GM10266 (cell line): ENCODE results near the gene PTPRN2.

ENCODE experiments used
- DNase-seq: peaks from one replicate; pipeline ENCODE4 v3.0.0; 2012; ENCODE audit errors: extremely low spot score
- TF ChIP-seq, protein P1 (sequence below): IDR thresholded peaks from 2 replicates; pipeline ENCODE4 v1.5.1; 2012; ENCODE audit warnings: mild to moderate bottlenecking, low read depth; ENCODE audit not compliant: control insufficient read depth, insufficient read depth; ENCODE audit errors: missing control alignments

The PTPRN2 gene

DNA sequence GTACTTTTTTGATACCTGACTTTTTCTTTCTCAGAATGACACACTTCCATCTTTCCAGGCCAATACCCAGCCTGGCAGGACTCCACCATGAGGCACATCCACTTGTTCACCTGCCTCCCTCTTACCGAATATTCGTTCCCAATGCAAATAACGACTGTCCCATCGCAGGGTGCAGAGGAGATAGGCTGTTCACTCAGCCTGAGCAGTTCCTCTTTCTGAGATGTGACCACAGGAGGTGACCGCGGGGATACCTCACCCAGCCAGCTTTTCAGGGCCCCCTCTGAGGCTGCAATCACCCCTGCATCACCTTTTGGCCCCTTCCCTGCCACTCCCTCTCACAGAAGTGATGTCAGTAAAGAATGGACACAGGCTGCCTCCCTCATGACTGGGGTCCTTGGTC lies 28.3 kb downstream of the PTPRN2 start:
- TF ChIP-seq, protein P1, sequence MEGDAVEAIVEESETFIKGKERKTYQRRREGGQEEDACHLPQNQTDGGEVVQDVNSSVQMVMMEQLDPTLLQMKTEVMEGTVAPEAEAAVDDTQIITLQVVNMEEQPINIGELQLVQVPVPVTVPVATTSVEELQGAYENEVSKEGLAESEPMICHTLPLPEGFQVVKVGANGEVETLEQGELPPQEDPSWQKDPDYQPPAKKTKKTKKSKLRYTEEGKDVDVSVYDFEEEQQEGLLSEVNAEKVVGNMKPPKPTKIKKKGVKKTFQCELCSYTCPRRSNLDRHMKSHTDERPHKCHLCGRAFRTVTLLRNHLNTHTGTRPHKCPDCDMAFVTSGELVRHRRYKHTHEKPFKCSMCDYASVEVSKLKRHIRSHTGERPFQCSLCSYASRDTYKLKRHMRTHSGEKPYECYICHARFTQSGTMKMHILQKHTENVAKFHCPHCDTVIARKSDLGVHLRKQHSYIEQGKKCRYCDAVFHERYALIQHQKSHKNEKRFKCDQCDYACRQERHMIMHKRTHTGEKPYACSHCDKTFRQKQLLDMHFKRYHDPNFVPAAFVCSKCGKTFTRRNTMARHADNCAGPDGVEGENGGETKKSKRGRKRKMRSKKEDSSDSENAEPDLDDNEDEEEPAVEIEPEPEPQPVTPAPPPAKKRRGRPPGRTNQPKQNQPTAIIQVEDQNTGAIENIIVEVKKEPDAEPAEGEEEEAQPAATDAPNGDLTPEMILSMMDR = no peak
- no peak for DNase-seq

DNA sequence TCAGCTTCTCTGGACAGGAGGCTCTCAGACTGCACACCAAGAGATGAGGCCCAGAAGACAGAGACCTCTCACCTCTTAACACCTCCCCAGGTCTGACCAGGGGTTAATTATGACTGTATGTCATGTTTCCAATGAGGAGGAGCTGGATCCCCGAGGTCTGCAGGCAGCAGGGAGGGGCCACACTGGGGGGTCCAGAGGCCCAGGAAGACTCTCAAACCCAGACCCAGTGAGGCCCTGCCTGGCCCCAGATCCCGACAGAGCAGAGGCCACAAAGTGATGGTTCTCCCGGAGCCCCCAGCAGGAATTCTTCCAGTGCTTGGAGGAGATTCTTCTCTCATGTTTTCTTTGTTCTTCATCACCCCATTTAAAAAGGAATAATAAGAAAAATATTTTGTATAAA lies 28.8 kb downstream of the PTPRN2 start:
- TF ChIP-seq, protein P1 = no peak
- no peak for DNase-seq

DNA sequence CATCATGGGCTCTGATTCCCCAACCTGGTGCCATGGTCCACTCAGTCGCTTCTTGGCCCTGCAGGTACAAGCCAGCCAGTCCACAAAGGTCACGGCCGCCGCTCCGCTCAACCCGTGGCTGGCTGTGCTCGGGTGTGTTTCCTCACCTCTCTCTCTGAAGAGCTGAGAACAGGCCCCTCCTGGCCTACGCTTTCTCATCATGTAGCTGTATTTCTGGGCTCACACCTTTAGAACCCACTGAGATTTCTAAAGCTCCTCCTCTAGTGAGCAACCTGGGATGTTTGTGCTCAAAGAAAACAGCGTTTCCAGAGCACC lies 30.2 kb downstream of the PTPRN2 start:
- TF ChIP-seq, protein P1 = no peak
- no peak for DNase-seq

DNA sequence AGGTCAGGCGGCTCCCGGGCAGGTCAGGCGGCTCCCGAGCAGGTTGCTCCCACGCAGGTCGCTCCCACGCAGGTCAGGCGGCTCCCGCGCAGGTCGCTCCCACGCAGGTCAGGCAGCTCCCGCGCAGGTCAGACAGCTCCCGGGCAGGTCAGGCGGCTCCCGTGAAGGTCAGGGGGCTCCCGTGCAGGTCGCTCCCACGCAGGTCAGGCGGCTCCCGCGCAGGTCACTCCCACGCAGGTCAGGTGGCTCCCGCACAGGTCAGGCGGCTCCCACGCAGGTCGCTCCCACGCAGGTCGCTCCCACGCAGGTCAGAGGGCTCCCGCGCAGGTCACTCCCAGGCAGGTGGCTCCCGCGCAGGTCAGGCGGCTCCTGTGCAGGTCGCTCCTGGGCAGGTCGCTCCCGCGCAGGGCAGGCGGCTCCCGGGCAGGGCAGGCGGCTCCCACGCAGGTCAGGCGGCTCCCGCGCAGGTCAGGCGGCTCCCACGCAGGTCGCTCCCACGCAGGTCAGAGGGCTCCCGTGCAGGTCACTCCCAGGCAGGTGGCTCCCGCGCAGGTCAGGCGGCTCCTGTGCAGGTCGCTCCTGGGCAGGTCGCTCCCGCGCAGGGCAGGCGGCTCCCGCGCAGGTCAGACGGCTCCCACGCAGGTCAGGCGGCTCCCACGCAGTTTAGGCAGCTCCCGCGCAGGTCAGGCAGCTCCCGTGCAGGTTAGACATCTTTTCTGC lies 30.7 kb downstream of the PTPRN2 start:
- no peak for DNase-seq
- TF ChIP-seq, protein P1 = no peak

DNA sequence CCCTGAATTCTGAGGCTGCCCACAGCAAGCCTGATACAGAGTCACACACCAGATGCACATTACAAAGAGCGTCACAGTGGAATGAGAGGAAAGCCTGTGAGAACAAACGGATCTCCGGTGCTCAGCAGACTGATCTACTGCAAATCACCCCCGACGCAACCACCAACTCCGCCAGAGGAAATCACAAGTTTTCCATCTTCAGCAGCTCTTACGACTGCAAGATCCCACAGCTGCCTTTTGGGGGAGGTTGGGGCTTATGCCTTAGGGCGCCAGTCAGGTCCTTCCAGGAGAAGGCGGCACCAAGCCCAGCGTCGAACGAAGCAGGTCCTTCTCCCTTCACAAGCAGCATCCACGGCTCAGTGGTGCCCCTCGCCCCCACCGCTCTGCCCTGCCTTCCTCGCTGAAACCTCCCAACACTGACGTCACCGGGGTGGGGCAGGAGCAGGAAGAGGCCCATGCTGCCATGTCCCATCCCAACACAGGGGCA lies 32.5 kb downstream of the PTPRN2 start:
- TF ChIP-seq, protein P1 = no peak
- DNase-seq = no peak

DNA sequence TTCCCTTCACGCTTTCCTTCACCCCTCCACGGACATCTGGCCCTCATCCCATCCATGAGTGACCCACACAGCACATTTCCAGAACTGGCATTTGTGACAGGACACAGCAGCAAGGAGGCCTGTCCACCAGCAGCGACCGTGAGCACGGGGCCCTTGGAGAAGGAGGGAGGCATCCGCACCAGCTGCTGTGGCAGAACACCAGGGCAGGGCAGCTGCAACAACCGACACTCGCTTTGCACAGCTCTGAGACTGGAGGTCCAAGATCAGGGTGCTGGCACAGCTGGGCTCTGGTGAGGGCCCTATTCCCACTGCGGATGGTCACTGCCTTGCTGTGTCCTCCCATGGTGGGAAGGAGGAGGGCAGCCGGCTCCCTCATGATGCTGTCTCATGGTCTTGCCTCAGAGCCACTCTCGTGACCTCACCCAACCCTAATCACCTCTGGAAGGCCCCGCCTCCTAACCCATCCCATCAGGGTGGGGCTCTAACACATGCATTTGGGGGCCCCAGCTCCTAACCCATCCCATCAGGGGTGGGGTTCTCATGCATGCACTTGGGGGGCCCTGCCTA lies 36.7 kb downstream of the PTPRN2 start:
- DNase-seq = no peak
- TF ChIP-seq, protein P1 = no peak

DNA sequence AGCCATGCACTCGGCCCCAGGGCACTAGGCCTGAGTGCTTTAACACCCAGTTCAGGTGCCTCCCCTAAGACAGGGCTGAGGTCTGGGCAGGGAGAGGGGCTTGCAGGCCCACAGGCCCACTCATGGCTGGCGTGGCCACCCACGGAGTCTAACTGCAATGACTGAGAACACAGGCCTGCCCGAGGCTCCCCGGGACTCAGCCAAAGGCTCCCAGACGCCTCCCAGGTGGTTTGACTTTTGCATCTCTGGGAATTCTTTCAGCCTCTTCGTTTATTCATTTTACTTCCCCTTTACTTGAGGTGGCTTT lies 37.3 kb downstream of the PTPRN2 start:
- TF ChIP-seq, protein P1 = no peak
- no peak for DNase-seq
